Amygdala (tissue), 56 donors: ENCODE data around the gene HNRNPK.

Experiments used
- DNase-seq, 56 donors: peaks; one replicate each; lab custom pipeline; 2025; lab: John Stamatoyannopoulos, UW

Gene HNRNPK

GRCh38 chr9:83936523-83936922, 43.5 kb downstream of the HNRNPK start:
- no peak for DNase-seq

- peak in 1 of 56 donors; percentile 17 for DNase-seq
Measured at GRCh38 chr9:83935276-83935935, 44.6 kb downstream of the HNRNPK start.

- no peak for DNase-seq
Measured at GRCh38 chr9:83934569-83935275, 45.3 kb downstream of the HNRNPK start.

- no peak for DNase-seq
Measured at GRCh38 chr9:83933790-83934189, 46.2 kb downstream of the HNRNPK start.

- DNase-seq: no peak
Measured at GRCh38 chr9:83932851-83933250, 47.2 kb downstream of the HNRNPK start.

GRCh38 chr9:83932011-83932410, 48.0 kb downstream of the HNRNPK start:
- DNase-seq: no peak

GRCh38 chr9:83930881-83931280, 49.1 kb downstream of the HNRNPK start:
- no peak for DNase-seq

GRCh38 chr9:83927591-83927990, 52.4 kb downstream of the HNRNPK start:
- DNase-seq: no peak

GRCh38 chr9:83920927-83921707, 58.9 kb downstream of the HNRNPK start, which contains the start of gene KIF27:
KIF27 (minus strand) TSS chr9:83921432; CDS start chr9:83915591, 5,841 bp downstream.
- DNase-seq: peak; percentile 53 to 99 (median 94)

- DNase-seq: peak in 13 of 56 donors; percentile 26 to 64 (median 42)
Measured at GRCh38 chr9:83920469-83920926, 59.5 kb downstream of the HNRNPK start.

- no peak for DNase-seq
Measured at GRCh38 chr9:83919111-83919510, 60.9 kb downstream of the HNRNPK start.
